Hindlimb muscle (tissue), 1 donor: ENCODE data around the gene RLN3. TPM values are rescaled to one million over a fixed set of nuclear protein-coding genes. Genes with fewer than 3 reads are reported as not detected.
A peak's percentile ranks its signal among the peaks of the same experiment; 100 is the strongest.
"Not testable (repeated sequence)": the region's sequence is repeated elsewhere in the genome, so short reads cannot be mapped to it uniquely, and the experiment has no call there.

Source experiments
- DNase-seq: peaks from one replicate; pipeline ENCODE4 v3.0.0-alpha.2; 2013
- polyA plus RNA-seq: library from polyadenylated mRNA; unstranded; fragments of 120-200 nt; gene quantifications from one replicate; pipeline ENCODE4 v1.2.1, GENCODE V29; 2013; ENCODE audit not compliant: insufficient read length

Gene RLN3
- polyA plus RNA-seq, 1 donor: not detected

DNA sequence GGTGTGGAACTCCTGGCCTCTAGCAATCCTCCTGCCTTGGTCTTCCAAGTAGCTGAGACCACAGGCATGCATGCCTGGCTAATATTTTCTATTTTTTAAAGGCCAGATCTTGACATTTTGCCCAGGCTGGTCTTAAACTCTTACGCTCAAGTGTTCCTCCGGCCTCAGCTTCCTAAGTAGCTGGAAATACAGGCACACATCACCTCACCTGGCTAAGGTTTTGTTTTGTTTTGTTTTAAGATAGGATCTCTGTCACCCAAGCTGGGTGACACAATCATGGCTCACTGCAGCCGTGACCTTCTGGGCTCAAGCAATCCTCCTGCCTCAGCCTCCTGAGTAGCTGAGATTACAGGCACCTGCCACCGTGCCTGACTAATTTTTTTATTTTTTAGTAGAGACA lies 5.5 kb upstream of the RLN3 start:
- DNase-seq: no peak

DNA sequence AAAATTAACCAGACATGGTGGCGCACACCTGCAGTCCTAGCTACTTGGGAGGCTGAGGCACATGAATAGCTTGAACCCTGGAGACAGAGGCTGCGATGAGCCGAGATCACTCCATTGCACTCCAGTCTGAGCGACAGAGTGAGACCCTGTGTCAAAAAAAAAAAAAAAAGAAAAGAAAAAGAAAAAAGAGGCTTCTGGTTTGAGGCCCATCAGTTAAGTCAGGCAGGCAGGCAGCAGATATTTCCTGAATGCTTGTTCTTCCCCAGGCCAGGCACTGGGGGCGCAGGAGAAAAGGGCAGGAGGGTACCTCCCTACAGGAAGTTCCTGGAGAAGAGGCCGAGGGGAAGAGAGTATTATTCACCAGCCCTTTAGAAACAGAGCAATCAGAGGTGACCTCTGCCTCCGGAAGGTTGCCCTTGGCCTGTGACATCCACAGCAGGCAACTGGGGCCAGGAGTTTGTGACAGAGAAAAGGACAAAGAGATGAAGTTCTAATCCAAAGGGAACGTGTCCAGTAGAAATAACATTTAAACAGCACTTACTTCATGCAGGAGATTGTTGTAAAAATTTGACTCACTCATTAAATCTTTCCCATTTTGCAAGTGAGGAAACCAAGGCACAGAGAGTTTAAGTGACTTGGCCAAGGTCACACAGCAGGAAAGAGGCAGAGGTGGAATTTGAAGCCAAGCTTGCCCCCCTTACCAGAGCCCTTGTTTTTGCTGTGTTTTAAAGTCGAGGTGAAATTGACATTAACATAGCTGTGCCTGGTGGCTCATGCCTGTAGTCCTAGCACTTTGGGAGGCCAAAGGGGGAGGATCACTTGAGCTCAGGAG lies 4.3 kb upstream of the RLN3 start:
- no peak for DNase-seq

DNA sequence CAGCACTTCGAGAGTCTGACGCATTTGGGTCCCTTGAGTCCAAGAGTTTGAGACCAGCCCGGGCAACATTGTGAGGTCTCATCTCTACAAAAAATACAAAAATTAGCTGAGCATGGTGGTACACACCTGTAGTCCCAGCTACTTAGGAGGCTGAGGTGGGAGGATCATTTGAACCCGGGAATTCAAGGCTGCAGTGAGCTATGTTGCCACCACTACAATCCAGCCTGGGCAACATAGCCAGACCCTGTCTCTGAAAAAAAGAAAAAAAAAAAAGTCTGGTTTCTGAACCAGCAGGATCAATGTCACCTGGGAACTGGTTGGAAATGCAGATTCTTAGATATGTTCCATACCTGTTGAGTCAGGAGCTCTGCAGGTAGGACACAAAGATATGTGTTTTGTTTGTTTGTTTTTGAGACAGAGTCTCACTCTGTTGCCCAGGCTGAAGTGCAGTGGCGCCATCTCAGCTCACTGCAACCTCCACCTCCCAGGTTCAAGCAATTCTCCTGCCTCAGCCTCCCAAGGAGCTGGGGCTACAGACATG lies 1.2 kb upstream of the RLN3 start:
- not testable (repeated sequence) for DNase-seq

DNA sequence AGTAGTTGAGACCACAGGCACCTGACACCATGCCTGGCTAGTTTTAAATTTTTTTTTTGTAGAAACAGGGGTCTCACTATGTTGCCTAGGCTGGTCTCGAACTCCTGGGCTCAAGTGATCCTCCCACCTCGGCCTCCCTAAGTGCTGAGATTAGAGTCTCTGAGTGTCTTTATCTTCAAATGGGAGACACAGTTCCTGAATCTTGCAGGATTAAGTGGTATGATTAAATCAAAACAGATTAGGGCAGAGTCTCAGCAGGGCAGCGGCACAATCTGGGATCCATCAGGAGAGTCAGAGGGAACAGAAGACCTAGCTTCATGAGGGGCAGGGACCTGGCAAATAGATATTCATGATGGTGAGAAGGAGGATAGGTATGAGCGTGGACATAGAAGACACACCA lies 953 bp downstream of the RLN3 start:
- no peak for DNase-seq

DNA sequence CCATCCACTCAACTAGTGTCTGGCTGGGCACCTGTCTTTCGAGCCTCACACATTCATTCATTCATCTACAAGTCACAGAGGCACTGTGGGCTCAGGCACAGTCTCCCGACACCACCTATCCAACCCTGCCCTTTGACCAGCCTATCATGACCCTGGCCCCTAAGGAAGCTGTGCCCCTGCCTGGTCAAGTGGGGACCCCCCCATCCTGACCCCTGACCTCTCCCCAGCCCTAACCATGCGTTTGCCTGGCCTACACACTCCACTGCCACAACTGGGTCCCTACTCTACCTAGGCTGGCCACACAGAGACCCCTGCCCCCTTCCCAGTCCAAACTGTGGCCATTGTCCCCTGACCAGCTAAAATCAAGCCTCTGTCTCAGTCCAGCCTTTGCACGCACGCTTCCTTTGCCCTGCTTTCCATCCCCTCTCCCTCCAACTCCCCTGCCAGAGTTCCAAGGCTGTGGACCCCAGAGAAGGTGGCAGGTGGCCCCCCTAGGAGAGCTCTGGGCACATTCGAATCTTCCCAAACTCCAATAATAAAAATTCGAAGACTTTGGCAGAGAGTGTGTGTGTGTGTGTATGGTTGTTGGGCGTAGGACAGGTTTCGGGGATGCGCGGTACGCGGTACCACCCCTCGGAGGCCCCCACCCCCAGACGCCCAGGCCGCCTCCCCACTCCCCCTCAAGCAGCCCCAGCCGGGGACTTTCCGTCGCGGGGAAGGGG lies 3.2 kb downstream of the RLN3 start:
- no peak for DNase-seq

DNA sequence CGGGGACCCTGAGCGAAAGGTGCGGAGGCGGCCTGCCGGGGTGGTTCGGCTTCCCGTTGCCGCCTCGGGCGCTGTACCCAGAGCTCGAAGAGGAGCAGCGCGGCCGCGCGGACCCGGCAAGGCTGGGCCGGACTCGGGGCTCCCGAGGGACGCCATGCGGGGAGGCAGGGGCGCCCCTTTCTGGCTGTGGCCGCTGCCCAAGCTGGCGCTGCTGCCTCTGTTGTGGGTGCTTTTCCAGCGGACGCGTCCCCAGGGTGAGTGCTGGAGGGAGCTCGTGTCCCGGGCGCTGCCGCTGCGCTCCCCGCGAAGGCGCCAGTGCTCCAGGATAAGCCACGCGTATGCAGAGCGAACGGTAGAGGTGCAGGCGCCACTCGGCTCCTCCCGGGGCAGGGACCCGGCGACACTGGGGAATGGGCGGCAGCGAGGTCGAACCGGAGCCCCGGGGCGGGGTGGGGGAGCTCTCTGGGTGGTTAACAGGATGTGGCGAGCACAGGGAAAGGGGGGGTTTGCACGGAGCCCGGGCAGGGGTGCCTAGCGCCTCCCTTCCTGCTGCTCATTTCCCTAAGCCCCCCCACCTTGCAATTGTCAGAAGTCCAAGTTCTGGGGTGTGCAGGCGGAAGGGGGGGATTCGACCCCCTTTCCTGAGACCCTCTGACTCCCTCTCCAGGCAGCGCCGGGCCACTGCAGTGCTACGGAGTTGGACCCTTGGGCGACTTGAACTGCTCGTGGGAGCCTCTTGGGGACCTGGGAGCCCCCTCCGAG lies 4.0 kb downstream of the RLN3 start, which contains the start of gene IL27RA:
TSS of gene IL27RA (plus strand) at position 44 of the 762 bp plus-strand sequence. CDS start at position 155, 111 bp downstream.
- DNase-seq: peak; percentile 42

DNA sequence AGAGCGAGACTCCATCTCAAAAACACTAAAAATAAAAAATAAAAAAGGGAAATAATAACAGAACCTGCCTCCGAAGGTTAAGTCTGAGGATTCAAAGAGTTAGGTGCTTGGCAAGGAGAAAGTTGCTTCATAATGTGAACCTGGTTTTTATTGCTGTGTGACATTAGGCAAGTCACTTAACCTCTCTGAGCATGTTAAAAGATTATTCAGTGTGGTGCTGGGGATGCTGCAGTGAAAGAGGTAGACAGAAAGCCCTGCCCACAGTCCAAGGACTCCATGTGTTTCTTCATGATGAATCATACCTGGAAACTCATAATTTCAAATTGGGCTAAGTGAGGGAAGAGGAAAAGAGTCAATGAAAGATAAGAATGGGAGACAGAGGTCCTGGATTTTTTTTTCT lies 6.0 kb downstream of the RLN3 start:
- no peak for DNase-seq

DNA sequence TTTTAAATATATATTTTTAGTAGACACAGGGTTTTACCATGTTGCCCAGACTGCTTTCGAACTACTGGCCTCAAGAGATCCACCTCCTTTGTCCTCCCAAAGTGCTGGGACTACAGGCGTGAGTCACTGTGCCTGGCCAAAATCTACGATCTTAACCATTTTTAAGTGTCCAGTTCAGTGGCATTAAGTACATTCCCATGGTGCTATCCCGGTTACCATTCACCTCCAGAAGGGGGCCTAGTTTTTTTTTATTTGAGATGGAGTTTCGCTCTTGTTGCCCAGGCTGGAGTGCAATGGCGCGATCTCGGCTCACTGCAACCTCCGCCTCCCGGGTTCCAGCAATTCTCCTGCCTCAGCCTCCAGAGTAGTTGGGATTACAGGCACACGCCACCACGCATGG lies 7.2 kb downstream of the RLN3 start:
- not testable (repeated sequence) for DNase-seq

DNA sequence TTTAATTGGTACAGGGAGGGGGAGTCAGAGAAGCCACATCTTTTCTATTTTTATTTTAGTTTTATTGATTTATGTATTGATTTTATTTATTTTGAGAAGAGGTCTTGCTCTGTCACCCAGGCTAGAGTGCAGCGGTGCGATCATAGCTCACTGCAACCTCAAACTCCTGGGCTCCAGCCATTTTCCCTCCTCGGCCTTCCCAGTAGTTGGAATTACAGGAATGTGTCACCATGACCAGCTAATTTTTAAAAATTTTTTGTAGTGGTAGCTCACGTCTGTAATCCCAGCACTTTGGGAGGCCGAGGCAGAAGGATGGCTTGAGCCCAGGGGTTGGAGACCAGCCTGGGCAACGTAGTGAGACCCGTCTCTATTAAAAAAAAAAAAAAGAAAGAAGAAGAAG lies 7.8 kb downstream of the RLN3 start:
- DNase-seq: no peak

DNA sequence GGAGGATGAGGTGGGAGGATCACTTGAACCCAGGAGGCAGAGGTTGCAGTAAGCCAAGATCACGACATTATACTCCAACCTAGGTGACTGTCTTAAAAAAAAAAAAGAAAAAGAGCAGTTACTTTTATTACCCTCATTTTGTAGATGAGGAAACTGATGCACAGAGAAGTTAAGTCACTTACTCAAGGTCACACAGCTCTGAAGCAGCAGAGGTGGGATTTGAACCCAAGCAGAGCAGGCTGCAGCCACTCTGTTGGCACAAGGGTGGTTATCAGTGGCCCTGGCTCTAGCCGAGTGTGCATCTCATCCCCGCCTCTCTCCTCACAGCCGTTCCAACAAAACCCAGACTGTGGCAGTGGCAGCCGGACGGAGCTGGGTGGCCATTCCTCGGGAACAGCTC lies 11.2 kb downstream of the RLN3 start:
- no peak for DNase-seq

DNA sequence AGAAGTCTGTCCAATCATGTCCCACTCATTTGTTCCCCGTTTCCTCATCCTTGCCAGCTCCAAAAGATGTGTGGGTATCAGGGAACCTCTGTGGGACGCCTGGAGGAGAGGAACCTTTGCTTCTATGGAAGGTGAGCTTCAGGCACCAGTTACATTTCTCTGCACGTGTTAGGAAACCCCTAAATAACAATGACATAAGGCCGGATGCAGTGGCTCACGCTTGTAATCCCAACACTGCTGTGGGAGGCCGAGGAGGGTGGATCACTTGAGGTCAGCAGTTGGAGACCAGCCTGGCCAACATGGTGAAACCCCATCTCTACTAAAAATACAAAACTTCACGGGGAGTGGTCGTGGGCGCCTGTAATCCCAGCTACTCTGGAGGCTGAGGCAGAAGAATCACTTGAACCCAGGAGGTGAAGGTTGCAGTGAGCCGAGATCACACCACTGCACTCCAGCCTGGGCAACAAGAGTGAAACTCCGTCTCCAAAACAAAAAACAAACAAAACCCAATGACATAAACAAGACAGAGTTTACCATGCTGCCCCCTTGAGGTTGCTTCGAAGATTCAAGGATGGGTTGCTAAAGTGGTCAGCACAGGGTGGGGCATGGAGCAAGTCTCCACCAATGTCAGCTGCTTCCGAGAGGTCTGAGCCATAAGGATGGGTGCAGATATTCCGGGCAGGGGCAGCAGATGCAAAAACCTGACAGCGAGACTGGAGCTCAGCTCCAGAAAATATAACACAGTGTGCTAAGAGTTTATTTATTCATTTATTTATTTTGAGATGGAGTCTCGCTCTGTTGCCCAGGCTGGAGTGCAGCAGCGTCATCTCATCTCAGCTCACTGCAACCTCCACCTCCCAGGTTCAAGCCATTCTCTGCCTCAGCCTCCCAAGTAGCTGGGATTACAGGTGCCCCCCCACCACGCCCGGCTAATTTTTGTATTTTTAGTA lies 15.0 kb downstream of the RLN3 start:
- peak; percentile 71 for DNase-seq

DNA sequence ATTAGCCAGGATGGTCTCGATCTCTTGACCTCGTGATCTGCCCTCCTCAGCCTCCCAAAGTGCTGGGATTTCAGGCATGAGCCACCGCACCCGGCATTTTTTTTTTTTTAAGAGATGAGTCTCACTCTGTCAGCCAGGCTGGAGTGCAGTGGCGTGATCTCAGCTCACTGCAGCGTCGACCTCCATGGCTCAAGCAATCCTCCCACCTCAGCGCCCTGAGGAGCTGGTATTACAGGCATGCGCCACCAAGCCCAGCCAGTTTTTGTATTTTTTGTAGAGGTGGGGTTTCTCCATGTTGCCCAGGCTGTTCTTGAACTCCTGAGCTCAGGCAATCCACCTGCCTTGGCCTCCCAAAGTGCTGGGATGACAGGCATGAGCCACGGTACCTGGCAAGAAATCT lies 19.9 kb downstream of the RLN3 start:
- DNase-seq: not testable (repeated sequence)

DNA sequence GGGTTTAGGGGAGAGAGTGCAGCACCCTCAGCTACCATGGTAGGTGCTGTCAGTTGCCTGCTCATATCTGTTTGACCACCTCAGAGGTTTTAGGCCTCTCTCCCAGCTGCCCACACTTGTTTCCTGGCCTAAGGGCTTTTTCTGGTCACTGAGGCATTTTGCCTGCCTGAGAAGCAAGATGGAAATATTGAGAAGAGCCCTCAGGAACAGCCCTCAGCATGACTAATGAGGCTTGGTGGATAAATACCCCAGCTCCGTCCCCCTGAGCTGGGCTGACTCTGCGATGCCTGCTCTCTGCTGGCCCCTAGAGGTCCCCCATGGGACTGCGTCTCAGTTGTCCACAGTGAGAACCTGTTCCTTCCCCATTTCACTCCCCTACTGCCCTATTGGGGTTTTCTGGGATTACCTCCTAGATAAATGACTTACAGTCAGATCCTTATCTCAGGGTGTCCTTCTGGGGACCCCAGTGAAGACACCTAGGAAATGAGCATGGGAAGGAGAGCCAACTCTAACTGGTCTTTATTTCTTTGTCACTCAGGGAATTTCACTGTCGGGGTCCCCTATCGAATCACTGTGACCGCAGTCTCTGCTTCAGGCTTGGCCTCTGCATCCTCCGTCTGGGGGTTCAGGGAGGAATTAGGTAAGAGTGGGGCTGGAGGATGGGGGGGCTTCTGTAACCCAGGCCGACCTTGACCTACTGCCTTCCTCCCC lies 20.6 kb downstream of the RLN3 start:
- no peak for DNase-seq

DNA sequence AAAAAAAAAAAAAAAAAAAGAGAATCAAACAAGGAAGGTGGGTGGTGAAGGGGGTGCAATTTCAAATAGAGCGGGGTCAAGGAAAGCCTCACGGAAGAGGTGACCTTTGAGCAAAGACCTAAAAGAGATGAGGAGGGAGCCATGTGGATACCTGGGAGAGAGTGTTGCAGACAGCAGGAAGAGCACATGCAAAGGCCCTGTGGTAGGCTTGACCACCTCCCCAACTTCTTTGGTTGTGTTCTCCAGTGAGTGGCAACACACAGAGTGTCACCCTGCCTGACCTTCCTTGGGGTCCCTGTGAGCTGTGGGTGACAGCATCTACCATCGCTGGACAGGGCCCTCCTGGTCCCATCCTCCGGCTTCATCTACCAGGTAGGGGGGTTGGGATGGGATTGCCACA lies 22.6 kb downstream of the RLN3 start:
- no peak for DNase-seq

DNA sequence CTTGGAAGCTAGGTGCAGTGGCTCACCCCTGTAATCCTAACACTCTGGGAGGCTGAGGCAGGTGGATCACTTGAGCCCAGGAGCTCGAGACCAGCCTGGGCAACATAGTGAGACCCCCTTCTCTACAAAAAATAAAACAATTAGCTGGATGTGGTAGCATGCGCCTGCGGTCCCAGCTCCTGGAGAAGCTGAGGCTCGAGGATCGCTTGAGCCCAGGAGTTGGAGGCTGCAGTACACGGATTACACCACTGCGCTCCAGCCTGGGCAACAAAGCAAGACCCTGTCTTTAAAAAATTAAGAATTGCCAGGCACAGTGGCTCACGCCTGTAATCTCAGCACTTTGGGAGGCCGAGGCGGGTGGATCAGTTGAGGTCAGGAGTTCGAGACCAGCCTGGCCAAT lies 23.0 kb downstream of the RLN3 start:
- DNase-seq: not testable (repeated sequence)

DNA sequence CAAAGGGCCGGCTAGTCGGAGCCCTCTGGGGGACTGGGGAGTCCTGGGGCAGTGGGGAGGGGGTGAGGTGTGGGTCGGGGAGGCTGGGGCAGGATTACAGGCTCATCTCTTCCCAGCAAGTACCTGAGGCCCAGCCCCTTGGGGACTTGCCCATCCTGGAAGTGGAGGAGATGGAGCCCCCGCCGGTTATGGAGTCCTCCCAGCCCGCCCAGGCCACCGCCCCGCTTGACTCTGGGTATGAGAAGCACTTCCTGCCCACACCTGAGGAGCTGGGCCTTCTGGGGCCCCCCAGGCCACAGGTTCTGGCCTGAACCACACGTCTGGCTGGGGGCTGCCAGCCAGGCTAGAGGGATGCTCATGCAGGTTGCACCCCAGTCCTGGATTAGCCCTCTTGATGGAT lies 24.0 kb downstream of the RLN3 start:
- DNase-seq: no peak

DNA sequence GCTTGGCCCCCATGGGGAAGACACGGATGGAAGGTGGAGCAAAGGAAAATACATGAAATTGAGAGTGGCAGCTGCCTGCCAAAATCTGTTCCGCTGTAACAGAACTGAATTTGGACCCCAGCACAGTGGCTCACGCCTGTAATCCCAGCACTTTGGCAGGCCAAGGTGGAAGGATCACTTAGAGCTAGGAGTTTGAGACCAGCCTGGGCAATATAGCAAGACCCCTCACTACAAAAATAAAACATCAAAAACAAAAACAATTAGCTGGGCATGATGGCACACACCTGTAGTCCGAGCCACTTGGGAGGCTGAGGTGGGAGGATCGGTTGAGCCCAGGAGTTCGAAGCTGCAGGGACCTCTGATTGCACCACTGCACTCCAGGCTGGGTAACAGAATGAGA lies 24.5 kb downstream of the RLN3 start:
- no peak for DNase-seq

DNA sequence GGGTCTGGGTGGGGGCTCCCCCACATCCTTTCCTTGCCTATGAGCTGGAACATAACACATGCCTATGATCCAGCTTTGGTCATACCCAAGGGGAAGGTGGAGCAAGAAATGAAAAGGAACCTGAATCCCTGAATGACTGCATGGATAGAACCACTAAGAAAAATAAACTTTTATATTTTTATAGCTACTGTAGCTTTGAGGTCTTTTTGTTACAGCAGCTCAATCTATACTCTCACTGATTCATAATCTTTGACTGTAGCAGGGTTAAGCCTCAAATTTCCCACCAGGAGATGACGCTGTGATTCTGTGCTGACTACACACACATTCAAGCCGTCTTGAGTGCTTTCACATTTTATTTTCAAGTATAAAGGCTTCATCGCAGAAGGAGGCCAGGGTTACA lies 25.1 kb downstream of the RLN3 start:
- DNase-seq: no peak

DNA sequence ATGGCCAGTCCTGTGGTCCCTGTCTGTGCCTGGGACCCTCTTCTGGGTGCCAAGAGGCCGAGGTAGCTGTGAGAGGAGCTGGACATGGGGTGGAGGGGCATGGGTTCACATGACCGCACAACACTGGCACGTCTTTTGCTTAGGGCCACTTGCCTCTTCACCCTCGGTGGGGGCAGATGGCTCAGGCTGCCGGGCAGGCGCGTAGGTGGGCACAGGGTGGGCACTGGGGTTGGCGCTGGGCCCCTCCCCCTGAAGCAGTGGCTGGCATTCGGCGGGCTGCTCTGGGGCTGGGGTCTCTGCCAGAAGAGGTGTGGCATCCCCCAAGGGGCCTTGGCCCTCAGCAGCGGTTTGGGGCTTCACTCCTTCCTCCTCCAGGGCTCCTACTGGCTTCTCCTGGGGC lies 25.6 kb downstream of the RLN3 start:
- no peak for DNase-seq

DNA sequence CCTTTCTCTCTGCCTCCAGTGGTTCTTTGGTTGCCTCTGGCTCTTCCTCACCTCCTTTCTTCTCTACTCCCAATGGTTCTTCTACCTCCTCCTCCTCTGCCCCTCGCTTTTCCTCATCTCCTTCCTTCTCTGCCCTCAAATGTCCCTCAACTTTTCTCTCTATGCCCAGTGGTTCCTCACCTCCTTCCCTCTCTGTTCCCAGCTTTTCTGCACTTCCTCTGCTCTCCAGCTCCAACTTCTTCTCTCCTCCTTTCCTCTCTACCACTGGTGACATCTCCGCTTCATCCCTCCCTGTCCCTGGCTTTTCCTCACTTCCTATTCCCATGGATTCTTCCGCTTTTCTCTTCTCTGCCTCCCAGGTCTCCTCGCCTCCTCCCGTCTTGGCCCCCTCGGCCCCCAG lies 26.2 kb downstream of the RLN3 start:
- DNase-seq: no peak

DNA sequence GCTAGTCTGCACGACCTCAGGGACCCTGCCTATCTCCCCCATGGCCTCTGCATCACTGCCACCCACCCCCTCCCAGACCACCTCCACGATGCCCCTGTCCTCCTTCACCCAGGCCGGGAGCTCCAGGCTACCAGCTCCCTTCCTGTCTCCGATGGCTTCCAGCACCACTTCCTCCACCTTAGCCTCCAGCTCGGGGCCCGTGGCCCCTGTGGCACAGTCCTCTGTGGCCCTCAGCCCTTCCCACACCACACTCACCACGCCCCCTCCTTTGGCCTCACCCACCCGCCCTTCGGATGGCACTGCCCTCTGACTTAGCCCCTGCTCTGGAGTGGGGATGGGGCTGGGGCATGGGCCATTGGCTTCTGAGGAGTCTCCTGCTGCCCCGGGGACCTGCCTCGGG lies 26.8 kb downstream of the RLN3 start:
- DNase-seq: no peak
